ENCODE measurements around the gene CNPY1. TPM values are rescaled to one million over a fixed set of nuclear protein-coding genes. Genes with fewer than 3 reads are reported as not detected.

The CNPY1 gene
- total RNA-seq, 2 donors from 2014 or later: not detected

GRCh38 chr7:155581954-155582353 is 35.6 kb upstream of the CNPY1 start:
- intact Hi-C loops (cut with DNase I): no loop called here

GRCh38 chr7:155581107-155581830 is 34.9 kb upstream of the CNPY1 start:
- Histone ChIP-seq H3K36me3 (no peaks in the 10 kb centered on the region), H3K9me3 (no peaks in the 10 kb centered on the region), H3K27me3 (no peaks in the 10 kb centered on the region), H3K27ac (no peak overlapping the region), H3K4me1 (no peaks in the 10 kb centered on the region), H3K4me3 (no peak overlapping the region), H3K9ac (ENCODE audit: low read depth in 2 of 2, low read length in 2 of 2) (no peak overlapping the region)
- DNase-seq: no peak
- intact Hi-C loops (cut with DNase I): no loop called here
- TF ChIP-seq CTCF (IDR thresholded peaks at IDR 0.05): no peak

More at GRCh38 chr7:155581954-155582353, 35.6 kb upstream of the CNPY1 start:
- no peaks in the 10 kb centered on the region for H3K36me3 ChIP-seq
- no peaks in the 10 kb centered on the region for H3K4me1 ChIP-seq
- no peaks in the 10 kb centered on the region for H3K27me3 ChIP-seq
- no peak overlapping the region for H3K4me3 ChIP-seq
- TF ChIP-seq CTCF (IDR thresholded peaks at IDR 0.05): no peak
- H3K9ac ChIP-seq (ENCODE audit: low read depth in 2 of 2, low read length in 2 of 2): no peak overlapping the region
- DNase-seq: no peak
- H3K27ac ChIP-seq: no peak overlapping the region
- H3K9me3 ChIP-seq: no peaks in the 10 kb centered on the region

GRCh38 chr7:155580367-155580766 is 34.0 kb upstream of the CNPY1 start:
- no peak for DNase-seq
- Histone ChIP-seq H3K36me3 (no peaks in the 10 kb centered on the region), H3K27me3 (no peaks in the 10 kb centered on the region), H3K4me1 (no peaks in the 10 kb centered on the region), H3K27ac (no peak overlapping the region), H3K4me3 (no peak overlapping the region), H3K9ac (ENCODE audit: low read depth in 2 of 2, low read length in 2 of 2) (no peak overlapping the region), H3K9me3 (no peaks in the 10 kb centered on the region)
- TF ChIP-seq CTCF (IDR thresholded peaks at IDR 0.05): no peak
- intact Hi-C loops (cut with DNase I): no loop called here

- intact Hi-C loops (cut with DNase I): no loop called here
- TF ChIP-seq CTCF (IDR thresholded peaks at IDR 0.05): no peak
- H3K4me3 ChIP-seq: no peak overlapping the region
- no peaks in the 10 kb centered on the region for H3K36me3 ChIP-seq
- no peaks in the 10 kb centered on the region for H3K27me3 ChIP-seq
- H3K4me1 ChIP-seq: no peaks in the 10 kb centered on the region
- DNase-seq: no peak
- no peak overlapping the region for H3K9ac ChIP-seq (ENCODE audit: low read depth in 2 of 2, low read length in 2 of 2)
- H3K9me3 ChIP-seq: no peaks in the 10 kb centered on the region
- no peak overlapping the region for H3K27ac ChIP-seq
These were observed 33.2 kb upstream of the CNPY1 start for GRCh38 chr7:155579565-155579964.

GRCh38 chr7:155578016-155578415 is 31.7 kb upstream of the CNPY1 start:
- Histone ChIP-seq H3K27ac (no peak overlapping the region), H3K4me3 (no peak overlapping the region), H3K27me3 (no peaks in the 10 kb centered on the region), H3K4me1 (no peaks in the 10 kb centered on the region), H3K36me3 (no peaks in the 10 kb centered on the region), H3K9ac (ENCODE audit: low read depth in 2 of 2, low read length in 2 of 2) (no peak overlapping the region), H3K9me3 (no peaks in the 10 kb centered on the region)
- no peak for DNase-seq
- intact Hi-C loops (cut with DNase I): no loop called here
- no peak for TF ChIP-seq CTCF (IDR thresholded peaks at IDR 0.05)
